Left ventricle myocardium inferior (tissue), 1 donor: Measurements from ENCODE around the gene PARD3. TPM values are rescaled to one million over a fixed set of nuclear protein-coding genes. Genes with fewer than 3 reads are reported as not detected.

Experiments used
- DNase-seq: peaks from one replicate; pipeline ENCODE4 v3.0.0-alpha.2; 2020
- H3K27ac ChIP-seq: fragments of 200-600 bp; replicated peaks from 2 replicates; pipeline ENCODE4 v1.8.0; 2021
- H3K27me3 ChIP-seq: fragments of 200-600 bp; 2 replicates; pipeline ENCODE4 v1.8.0; 2021; ENCODE audit warnings: low read depth
- H3K36me3 ChIP-seq: fragments of 200-600 bp; 2 replicates; pipeline ENCODE4 v1.8.0; 2021
- H3K4me1 ChIP-seq: fragments of 200-600 bp; 2 replicates; pipeline ENCODE4 v1.8.0; 2021
- H3K4me3 ChIP-seq: fragments of 200-600 bp; 2 replicates; pipeline ENCODE4 v1.8.0; 2021; ENCODE audit warnings: mild to moderate bottlenecking, moderate library complexity
- H3K9me3 ChIP-seq: fragments of 200-600 bp; replicated peaks from 2 replicates; pipeline ENCODE4 v1.8.0; 2021
- intact Hi-C: fragments of 100-400 bp; cut with micrococcal nuclease; formaldehyde crosslinking; loops from one replicate; pipeline ENCODE4 v1.11.0; 2022
- total RNA-seq: library from RNA; stranded (reverse); fragmentation: NEBNext Ultra II Directional; extraction: Animal tissue kit (Norgen Biotek cat#: 25700); gene quantifications from one replicate; pipeline ENCODE4 v1.2.1, GENCODE V29; 2021
- TF ChIP-seq, protein P1 (sequence below): fragments of 200-600 bp; IDR thresholded peaks from 2 replicates; pipeline ENCODE4 v1.8.0; 2021; ENCODE audit warnings: antibody characterized with exemption, mild to moderate bottlenecking, borderline replicate concordance
- donor health status: DM: no; HTN: yes; CAD: no; lungs with severe emphysema.

PARD3 gene
- total RNA-seq, 1 donor from 2014 or later, result 29.6 TPM

- peaks cover 7% of the 10 kb centered on the region for H3K4me1 ChIP-seq
- no peak overlapping the region for H3K4me3 ChIP-seq
- H3K27ac ChIP-seq, result no peak overlapping the region
- TF ChIP-seq, protein P1, sequence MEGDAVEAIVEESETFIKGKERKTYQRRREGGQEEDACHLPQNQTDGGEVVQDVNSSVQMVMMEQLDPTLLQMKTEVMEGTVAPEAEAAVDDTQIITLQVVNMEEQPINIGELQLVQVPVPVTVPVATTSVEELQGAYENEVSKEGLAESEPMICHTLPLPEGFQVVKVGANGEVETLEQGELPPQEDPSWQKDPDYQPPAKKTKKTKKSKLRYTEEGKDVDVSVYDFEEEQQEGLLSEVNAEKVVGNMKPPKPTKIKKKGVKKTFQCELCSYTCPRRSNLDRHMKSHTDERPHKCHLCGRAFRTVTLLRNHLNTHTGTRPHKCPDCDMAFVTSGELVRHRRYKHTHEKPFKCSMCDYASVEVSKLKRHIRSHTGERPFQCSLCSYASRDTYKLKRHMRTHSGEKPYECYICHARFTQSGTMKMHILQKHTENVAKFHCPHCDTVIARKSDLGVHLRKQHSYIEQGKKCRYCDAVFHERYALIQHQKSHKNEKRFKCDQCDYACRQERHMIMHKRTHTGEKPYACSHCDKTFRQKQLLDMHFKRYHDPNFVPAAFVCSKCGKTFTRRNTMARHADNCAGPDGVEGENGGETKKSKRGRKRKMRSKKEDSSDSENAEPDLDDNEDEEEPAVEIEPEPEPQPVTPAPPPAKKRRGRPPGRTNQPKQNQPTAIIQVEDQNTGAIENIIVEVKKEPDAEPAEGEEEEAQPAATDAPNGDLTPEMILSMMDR, result no peak
- H3K27me3 ChIP-seq, result no peaks in the 10 kb centered on the region
- peak; percentile 31 for DNase-seq
- intact Hi-C loops, result no loop called here
- H3K36me3 ChIP-seq, result peaks cover 30% of the 10 kb centered on the region
- H3K9me3 ChIP-seq, result peaks cover 5% of the 10 kb centered on the region
Observed at GRCh38 chr10:34374356-34375045, 440.6 kb downstream of the PARD3 start.

DNA sequence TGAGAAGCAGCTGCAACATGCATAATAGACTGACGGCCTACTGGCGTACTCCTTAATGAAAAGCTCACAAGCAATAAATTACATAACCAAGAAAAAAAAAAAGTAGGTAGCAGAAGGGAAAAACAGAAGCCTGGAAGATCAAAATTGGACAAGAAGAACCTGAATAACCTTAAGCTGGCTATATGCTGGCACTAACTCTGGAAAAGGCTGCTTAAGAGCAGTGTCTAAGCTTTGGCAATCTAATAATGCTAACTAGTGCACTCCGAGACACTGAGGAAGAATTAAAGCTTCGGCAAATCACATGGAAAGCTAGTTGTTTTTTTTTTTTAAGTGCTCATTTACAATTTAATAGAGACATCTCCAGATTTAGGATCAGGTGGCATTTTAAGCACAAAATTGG lies 441.9 kb downstream of the PARD3 start:
- peaks cover 30% of the 10 kb centered on the region for H3K36me3 ChIP-seq
- peaks cover 5% of the 10 kb centered on the region for H3K9me3 ChIP-seq
- DNase-seq, result no peak
- intact Hi-C loops, result no loop called here
- no peak overlapping the region for H3K27ac ChIP-seq
- H3K27me3 ChIP-seq, result no peaks in the 10 kb centered on the region
- H3K4me3 ChIP-seq, result no peak overlapping the region
- TF ChIP-seq, protein P1, result no peak
- peaks cover 7% of the 10 kb centered on the region for H3K4me1 ChIP-seq

DNA sequence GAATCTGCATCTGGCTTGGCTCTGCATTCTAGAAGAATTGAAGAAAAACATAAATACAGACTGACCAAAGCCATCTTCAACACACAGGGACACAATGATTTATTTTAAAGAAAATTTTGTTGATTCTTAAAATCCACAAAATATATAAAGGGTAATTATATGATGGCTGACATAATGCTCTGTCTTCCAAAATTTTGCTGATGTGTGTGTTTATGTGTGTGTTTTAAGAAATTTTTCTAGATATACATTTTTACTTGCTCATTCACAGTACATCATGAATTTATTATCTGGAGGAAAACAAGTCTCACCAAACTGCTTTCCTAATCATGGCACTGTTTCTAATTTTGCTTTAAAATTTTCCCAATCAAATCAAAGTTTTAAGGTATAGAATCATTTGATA lies 442.6 kb downstream of the PARD3 start:
- H3K27me3 ChIP-seq, result no peaks in the 10 kb centered on the region
- intact Hi-C loops, result no loop called here
- H3K27ac ChIP-seq, result no peak overlapping the region
- peaks cover 7% of the 10 kb centered on the region for H3K4me1 ChIP-seq
- DNase-seq, result no peak
- peaks cover 25% of the 10 kb centered on the region for H3K36me3 ChIP-seq
- H3K9me3 ChIP-seq, result peaks cover 5% of the 10 kb centered on the region
- H3K4me3 ChIP-seq, result no peak overlapping the region
- TF ChIP-seq, protein P1, result no peak

- Histone ChIP-seq H3K9me3 (peaks cover 5% of the 10 kb centered on the region), H3K27me3 (no peaks in the 10 kb centered on the region), H3K27ac (no peak overlapping the region), H3K36me3 (peaks cover 16% of the 10 kb centered on the region), H3K4me3 (no peak overlapping the region), H3K4me1 (peaks cover 7% of the 10 kb centered on the region)
- DNase-seq, result no peak
- TF ChIP-seq, protein P1, result no peak
- intact Hi-C loops, result no loop called here
Observed at GRCh38 chr10:34370126-34370525, 445.0 kb downstream of the PARD3 start.

DNA sequence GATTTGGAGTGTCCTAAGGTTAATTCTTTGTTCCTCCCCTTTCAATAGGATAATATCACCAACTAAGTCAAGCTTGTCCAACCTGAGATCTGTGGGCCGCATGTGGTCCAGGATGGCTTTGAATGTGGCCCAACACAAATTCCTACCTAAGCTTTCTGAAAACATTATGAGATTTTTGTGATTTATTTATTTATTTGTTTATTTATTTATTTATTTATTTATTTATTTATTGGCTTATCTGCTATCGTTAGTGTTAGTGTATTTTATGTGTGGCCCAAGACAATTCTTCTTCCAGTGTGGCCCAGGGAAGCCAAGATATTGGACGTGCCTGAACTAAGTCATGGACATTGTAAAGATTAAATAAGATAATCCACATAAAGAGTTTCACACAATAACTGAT lies 446.0 kb downstream of the PARD3 start:
- no peak for DNase-seq
- TF ChIP-seq, protein P1, result no peak
- Histone ChIP-seq H3K9me3 (peaks cover 5% of the 10 kb centered on the region), H3K4me3 (no peak overlapping the region), H3K4me1 (peaks cover 1% of the 10 kb centered on the region), H3K27ac (no peak overlapping the region), H3K27me3 (no peaks in the 10 kb centered on the region), H3K36me3 (peaks cover 10% of the 10 kb centered on the region)
- intact Hi-C loops, result no loop called here
